ENCODE results near the gene ZNF248.
A peak's percentile ranks its signal among the peaks of the same experiment; 100 is the strongest.

Gene ZNF248

DNA sequence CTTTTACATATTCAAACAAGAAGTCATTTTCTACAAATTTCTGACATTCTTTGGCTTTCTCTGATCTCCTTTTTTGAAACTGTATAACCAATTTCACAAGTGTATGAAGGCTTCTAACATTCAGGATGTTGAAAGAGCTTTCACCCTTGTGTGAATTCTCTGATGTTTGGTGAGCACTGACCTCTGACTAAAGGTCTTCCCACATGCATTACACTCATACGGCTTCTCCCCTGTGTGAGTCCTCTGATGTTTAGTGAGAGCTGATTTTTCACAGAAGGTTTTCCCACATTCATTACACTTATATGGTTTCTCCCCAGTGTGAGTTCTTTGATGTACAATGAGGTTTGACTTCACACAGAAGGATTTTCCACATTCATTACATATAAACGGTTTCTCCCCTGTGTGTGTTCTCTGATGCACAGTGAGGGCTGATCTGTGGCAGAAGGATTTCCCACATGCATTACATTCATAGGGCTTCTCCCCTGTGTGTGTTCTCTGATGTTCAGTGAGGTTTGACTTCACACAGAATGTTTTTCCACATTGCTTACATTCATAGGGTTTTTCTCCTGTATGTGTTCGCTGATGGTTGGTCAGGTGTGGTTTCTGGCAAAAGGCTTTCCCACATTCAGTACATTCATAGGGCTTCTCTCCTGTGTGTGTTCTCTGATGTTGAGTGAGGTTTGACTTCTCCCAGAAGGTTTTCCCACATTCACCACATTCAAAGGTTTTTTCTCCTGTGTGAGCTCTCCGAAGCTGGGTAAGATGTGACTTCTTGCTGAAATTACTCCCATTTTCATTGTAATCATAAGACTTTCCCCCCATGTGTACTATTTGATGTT lies 25.7 kb downstream of the ZNF248 start:
- H3K9ac ChIP-seq = no peak overlapping the region
- TF ChIP-seq Cebpa-rat (IDR thresholded peaks at IDR 0.05) = no peak
- no peak overlapping the region for H3K4me2 ChIP-seq
- no peaks in the 10 kb centered on the region for H4K20me1 ChIP-seq
- no peaks in the 10 kb centered on the region for H3K27me3 ChIP-seq
- H3K36me3 ChIP-seq = peaks cover 96% of the 10 kb centered on the region
- no peak overlapping the region for H3K27ac ChIP-seq
- H3K4me1 ChIP-seq = no peaks in the 10 kb centered on the region
- peaks cover 87% of the 10 kb centered on the region for H3K9me3 ChIP-seq
- peak overlapping the region; percentile 45; the same call in 1 of the 2 replicates for H3K4me3 ChIP-seq

DNA sequence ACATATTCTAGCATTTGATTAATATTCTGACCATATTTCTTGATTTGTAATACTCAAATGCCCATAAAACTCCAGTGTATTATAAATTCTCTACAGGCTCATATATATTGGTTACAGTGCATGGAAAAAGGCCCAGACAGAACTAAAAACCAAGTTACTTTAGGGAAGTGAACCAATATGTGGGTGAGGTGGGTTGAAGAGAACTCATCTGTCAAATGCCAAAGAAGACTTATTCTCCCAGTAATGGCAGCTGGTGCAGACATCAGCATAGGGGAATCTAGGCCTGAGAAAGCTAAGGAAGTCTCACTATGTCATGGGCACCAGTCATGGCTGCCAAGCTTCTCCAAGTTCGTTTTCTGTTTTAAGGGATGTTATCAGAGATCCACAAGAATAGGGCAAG lies 30.6 kb downstream of the ZNF248 start:
- Histone ChIP-seq H3K36me3 (peaks cover 55% of the 10 kb centered on the region), H3K9me3 (peaks cover 53% of the 10 kb centered on the region), H3K4me2 (no peak overlapping the region), H3K27me3 (no peaks in the 10 kb centered on the region), H4K20me1 (no peaks in the 10 kb centered on the region), H3K4me3 (no peak overlapping the region), H3K27ac (no peak overlapping the region), H3K4me1 (no peaks in the 10 kb centered on the region), H3K9ac (no peak overlapping the region)
- no peak for TF ChIP-seq Cebpa-rat (IDR thresholded peaks at IDR 0.05)

DNA sequence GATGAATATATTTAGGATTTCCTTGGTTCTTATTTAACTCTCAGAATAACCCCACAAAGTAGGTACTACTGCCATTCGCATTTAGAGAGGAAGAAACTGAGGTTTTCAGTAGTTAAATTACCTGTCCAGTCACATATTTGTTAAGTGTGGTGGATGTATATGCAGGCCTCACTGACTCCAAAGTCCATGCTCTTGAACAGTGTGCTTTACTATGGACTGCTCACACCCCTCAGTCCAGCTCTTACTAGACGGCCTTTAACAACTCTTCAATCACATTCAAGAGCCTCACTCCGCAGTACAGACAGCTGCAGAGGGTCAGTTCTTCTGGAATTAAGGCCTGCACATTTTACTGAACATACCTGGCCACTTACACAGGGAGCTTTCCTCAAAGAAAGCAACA lies 36.2 kb downstream of the ZNF248 start:
- H4K20me1 ChIP-seq = no peaks in the 10 kb centered on the region
- H3K4me1 ChIP-seq = peaks cover 13% of the 10 kb centered on the region
- no peak overlapping the region for H3K4me2 ChIP-seq
- no peak for TF ChIP-seq Cebpa-rat (IDR thresholded peaks at IDR 0.05)
- H3K4me3 ChIP-seq = no peak overlapping the region
- H3K27ac ChIP-seq = no peak overlapping the region
- peaks cover 6% of the 10 kb centered on the region; the same call in 1 of the 2 replicates for H3K36me3 ChIP-seq
- peaks cover 13% of the 10 kb centered on the region for H3K9me3 ChIP-seq
- H3K27me3 ChIP-seq = no peaks in the 10 kb centered on the region
- H3K9ac ChIP-seq = no peak overlapping the region

DNA sequence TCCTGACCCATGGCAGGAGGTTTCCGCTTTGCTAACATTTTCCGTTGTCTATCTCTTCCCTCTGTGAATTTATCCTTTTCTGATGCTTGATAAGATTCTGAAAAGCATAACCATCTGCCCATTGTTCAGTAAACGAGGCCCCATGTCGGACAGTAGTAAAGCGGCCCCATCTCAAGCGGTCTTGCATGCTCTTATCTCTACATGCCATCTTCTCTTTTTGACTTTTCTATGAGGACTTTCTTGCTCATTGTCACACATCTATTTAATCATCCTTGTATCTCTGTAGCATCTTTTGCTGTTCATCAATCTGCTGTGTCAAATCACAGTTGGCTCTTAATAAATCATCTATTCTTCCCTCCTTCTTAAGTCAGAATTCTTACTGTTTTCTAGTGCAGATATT lies 37.6 kb downstream of the ZNF248 start:
- H3K9me3 ChIP-seq = peaks cover 17% of the 10 kb centered on the region
- H3K36me3 ChIP-seq = no peaks in the 10 kb centered on the region
- no peak for TF ChIP-seq Cebpa-rat (IDR thresholded peaks at IDR 0.05)
- no peaks in the 10 kb centered on the region for H3K27me3 ChIP-seq
- no peak overlapping the region for H3K9ac ChIP-seq
- H3K27ac ChIP-seq = no peak overlapping the region
- peaks cover 20% of the 10 kb centered on the region for H3K4me1 ChIP-seq
- no peak overlapping the region for H3K4me3 ChIP-seq
- no peak overlapping the region for H3K4me2 ChIP-seq
- no peaks in the 10 kb centered on the region for H4K20me1 ChIP-seq

- no peak for TF ChIP-seq Cebpa-rat (IDR thresholded peaks at IDR 0.05)
- Histone ChIP-seq H3K4me1 (peaks cover 27% of the 10 kb centered on the region), H4K20me1 (no peaks in the 10 kb centered on the region), H3K4me3 (no peak overlapping the region), H3K27me3 (no peaks in the 10 kb centered on the region), H3K4me2 (peak overlapping the region; percentile 70), H3K9ac (no peak overlapping the region; the same call in 1 of the 2 replicates), H3K9me3 (peaks cover 38% of the 10 kb centered on the region), H3K27ac (peak overlapping the region; percentile 42; the same call in 1 of the 2 replicates), H3K36me3 (no peaks in the 10 kb centered on the region)
Measured at GRCh38 chr10:37816290-37816689, 41.1 kb downstream of the ZNF248 start.

DNA sequence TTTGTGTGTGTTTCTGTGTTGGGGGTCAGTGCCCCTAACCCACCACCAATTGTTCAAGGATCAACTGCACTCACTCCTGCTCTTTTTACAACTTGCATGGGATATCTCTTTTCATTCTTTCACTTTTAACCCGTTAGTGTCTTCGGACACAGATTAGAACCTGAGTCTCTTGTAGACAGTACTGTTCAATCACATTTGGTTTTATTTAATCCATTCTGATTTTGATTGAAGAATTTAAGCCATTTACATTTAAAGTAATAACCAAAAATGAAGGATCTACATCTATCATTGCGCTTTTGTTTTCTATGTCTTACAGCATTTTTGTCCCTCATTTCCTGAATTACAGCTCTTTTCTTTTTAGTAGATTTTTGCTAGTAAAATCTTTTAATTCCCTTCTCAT lies 43.6 kb downstream of the ZNF248 start:
- H3K27ac ChIP-seq = no peak overlapping the region
- H3K4me2 ChIP-seq = no peak overlapping the region
- no peak for TF ChIP-seq Cebpa-rat (IDR thresholded peaks at IDR 0.05)
- no peaks in the 10 kb centered on the region for H3K27me3 ChIP-seq
- peaks cover 27% of the 10 kb centered on the region for H3K4me1 ChIP-seq
- no peaks in the 10 kb centered on the region for H4K20me1 ChIP-seq
- H3K9me3 ChIP-seq = peaks cover 48% of the 10 kb centered on the region
- no peak overlapping the region for H3K9ac ChIP-seq
- no peak overlapping the region for H3K4me3 ChIP-seq
- no peaks in the 10 kb centered on the region for H3K36me3 ChIP-seq

- H3K4me2 ChIP-seq = 0 out of 2 replicates have a peak overlapping the region, but pooled peaks have one; percentile 1
- H3K27ac ChIP-seq = no peak overlapping the region
- H3K27me3 ChIP-seq = no peaks in the 10 kb centered on the region
- H3K9ac ChIP-seq = no peak overlapping the region
- H3K4me3 ChIP-seq = no peak overlapping the region
- H3K9me3 ChIP-seq = peaks cover 48% of the 10 kb centered on the region
- H3K4me1 ChIP-seq = peaks cover 25% of the 10 kb centered on the region
- no peaks in the 10 kb centered on the region for H4K20me1 ChIP-seq
- H3K36me3 ChIP-seq = no peaks in the 10 kb centered on the region
- TF ChIP-seq Cebpa-rat (IDR thresholded peaks at IDR 0.05) = no peak
Measured at GRCh38 chr10:37812290-37812689, 45.1 kb downstream of the ZNF248 start.

GRCh38 chr10:37803269-37803668 lies 54.1 kb downstream of the ZNF248 start:
- H3K9me3 ChIP-seq = no peaks in the 10 kb centered on the region
- H3K27me3 ChIP-seq = no peaks in the 10 kb centered on the region
- H3K9ac ChIP-seq = no peak overlapping the region
- H3K4me3 ChIP-seq = no peak overlapping the region
- H3K4me2 ChIP-seq = no peak overlapping the region
- H3K36me3 ChIP-seq = no peaks in the 10 kb centered on the region
- no peaks in the 10 kb centered on the region for H4K20me1 ChIP-seq
- TF ChIP-seq Cebpa-rat (IDR thresholded peaks at IDR 0.05) = no peak
- H3K27ac ChIP-seq = no peak overlapping the region
- H3K4me1 ChIP-seq = no peaks in the 10 kb centered on the region

DNA sequence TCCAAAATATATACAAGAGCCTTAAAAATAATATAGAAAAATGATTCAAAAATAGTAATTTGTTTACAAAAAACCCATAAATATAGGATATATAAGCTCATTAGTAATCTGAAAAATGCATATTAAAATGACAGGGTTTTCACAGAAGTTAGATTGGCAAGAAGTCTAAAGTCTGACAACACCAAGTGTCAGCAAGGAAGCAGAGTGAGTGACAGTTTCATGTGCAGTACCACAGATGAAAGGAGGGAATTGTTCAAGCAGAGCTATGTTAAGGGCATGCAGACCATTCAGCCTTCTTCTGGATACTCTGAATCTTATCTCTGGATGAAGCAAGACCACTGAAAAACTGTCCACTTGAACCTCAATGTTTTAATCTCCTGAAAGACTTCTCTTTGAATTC lies 55.9 kb downstream of the ZNF248 start:
- no peaks in the 10 kb centered on the region for H3K4me1 ChIP-seq
- H3K9me3 ChIP-seq = no peaks in the 10 kb centered on the region
- no peak for TF ChIP-seq Cebpa-rat (IDR thresholded peaks at IDR 0.05)
- no peak overlapping the region for H3K9ac ChIP-seq
- H3K4me2 ChIP-seq = no peak overlapping the region
- no peaks in the 10 kb centered on the region for H3K36me3 ChIP-seq
- H4K20me1 ChIP-seq = no peaks in the 10 kb centered on the region
- H3K4me3 ChIP-seq = no peak overlapping the region
- H3K27me3 ChIP-seq = no peaks in the 10 kb centered on the region
- H3K27ac ChIP-seq = no peak overlapping the region

DNA sequence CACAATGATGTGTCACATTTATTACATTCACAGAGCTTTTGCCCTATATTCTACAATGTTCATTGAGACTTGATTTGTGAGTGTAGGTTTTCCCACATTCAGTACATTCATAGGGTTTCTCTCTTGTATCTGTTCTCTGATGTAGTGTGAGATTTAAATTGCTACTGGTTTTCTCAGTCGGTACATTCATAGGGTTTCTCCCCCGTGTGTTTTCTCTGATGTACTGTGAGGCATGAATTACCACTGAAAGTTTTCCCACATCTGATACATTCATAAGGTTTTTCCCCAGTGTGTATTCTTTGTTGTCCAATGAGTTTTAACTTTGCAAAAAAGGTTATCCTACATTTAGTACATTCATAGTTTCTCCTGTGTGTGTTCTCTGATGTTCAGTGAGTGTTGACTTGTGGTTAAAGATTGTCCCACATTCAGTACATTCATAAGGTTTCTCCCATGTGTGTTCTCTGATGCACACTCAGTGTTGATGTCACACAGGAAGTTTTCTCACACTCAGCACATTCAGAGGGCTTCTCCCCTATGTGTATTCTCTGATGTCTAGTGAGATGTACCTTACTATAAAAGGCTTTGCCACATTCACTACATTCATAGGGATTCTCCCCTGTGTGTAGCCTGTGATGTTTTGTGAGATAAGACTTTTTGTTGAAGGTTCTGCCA lies 63.0 kb downstream of the ZNF248 start:
- no peaks in the 10 kb centered on the region for H4K20me1 ChIP-seq
- no peak overlapping the region for H3K27ac ChIP-seq
- no peak for TF ChIP-seq Cebpa-rat (IDR thresholded peaks at IDR 0.05)
- H3K9me3 ChIP-seq = peaks cover 24% of the 10 kb centered on the region
- H3K4me3 ChIP-seq = no peak overlapping the region
- H3K27me3 ChIP-seq = no peaks in the 10 kb centered on the region
- no peak overlapping the region for H3K4me2 ChIP-seq
- H3K9ac ChIP-seq = no peak overlapping the region
- H3K36me3 ChIP-seq = no peaks in the 10 kb centered on the region
- H3K4me1 ChIP-seq = no peaks in the 10 kb centered on the region
